ENCODE data around the gene ATP6V0D1.

DNA sequence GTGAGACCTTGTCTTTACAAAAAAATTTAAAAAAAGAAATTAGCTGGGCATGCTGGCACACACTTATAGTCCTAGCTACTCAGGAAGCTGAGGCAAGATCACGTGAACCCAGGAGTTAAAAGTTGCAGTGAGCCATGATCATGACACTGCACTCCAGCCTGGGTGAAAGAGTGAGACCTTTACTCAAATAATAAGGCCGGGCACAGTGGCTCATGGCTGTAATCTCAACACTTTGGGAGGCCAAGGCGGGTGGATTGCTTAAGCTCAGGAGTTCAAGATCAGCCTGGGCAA lies 36.1 kb upstream of the ATP6V0D1 start:
- TF ChIP-seq JUNB (IDR thresholded peaks at IDR 0.05): no peak
- no peak for TF ChIP-seq CTCF (IDR thresholded peaks at IDR 0.05)
- no peak for TF ChIP-seq POLR2A (IDR thresholded peaks at IDR 0.05; ENCODE audit: low read length)
- no peak for TF ChIP-seq EP300 (IDR thresholded peaks at IDR 0.05)
- no peak for TF ChIP-seq ESRRA (IDR thresholded peaks at IDR 0.05; ENCODE audit: borderline replicate concordance, low read length)
- no peak for TF ChIP-seq NFE2L2 (conservative IDR thresholded peaks at IDR 0.05; ENCODE audit: low read length)
- no peak for TF ChIP-seq RFX5 (IDR thresholded peaks at IDR 0.05)
- no peak for TF ChIP-seq SREBF2 (IDR thresholded peaks at IDR 0.05)
- no peak for TF ChIP-seq CHD2 (IDR thresholded peaks at IDR 0.05; ENCODE audit: low read length, partially characterized antibody)
- TF ChIP-seq HOXA7 (CRISPR knock-in tag; IDR thresholded peaks at IDR 0.05): no peak
- TF ChIP-seq CBX2 (IDR thresholded peaks at IDR 0.05; ENCODE audit: borderline replicate concordance, low read depth): no peak
- no peak for TF ChIP-seq RAD21 (conservative IDR thresholded peaks at IDR 0.05 in 1 of 2, IDR thresholded peaks at IDR 0.05 in 1 of 2)
- no peak for TF ChIP-seq RCOR1 (IDR thresholded peaks at IDR 0.05; ENCODE audit: low read depth, low read length)
- TF ChIP-seq POLR2AphosphoS2 (conservative IDR thresholded peaks at IDR 0.05; ENCODE audit: low read length): no peak
